Upper lobe of right lung (tissue), 1 donor: Measurements from ENCODE around the gene PLCB1. TPM values are rescaled to one million over a fixed set of nuclear protein-coding genes. Genes with fewer than 3 reads are reported as not detected.

Source experiments
- ATAC-seq: fragments of 200-7000 bp; cut with Tn5 transposase; one replicate; pipeline ENCODE4 v1.9.1; 2020; ENCODE audit warnings: mild to moderate bottlenecking, moderate library complexity
- DNase-seq: peaks from one replicate; pipeline ENCODE4 v3.0.0-alpha.2; 2020
- H3K27ac ChIP-seq: fragments of 200-600 bp; one replicate; pipeline ENCODE4 v1.8.0; 2022
- H3K27me3 ChIP-seq: fragments of 200-600 bp; one replicate; pipeline ENCODE4 v1.8.0; 2022; ENCODE audit warnings: mild to moderate bottlenecking
- H3K36me3 ChIP-seq: fragments of 200-600 bp; one replicate; pipeline ENCODE4 v1.8.0; 2022
- H3K4me1 ChIP-seq: fragments of 200-600 bp; one replicate; pipeline ENCODE4 v1.8.0; 2022
- H3K4me3 ChIP-seq: fragments of 200-600 bp; one replicate; pipeline ENCODE4 v1.8.0; 2022; ENCODE audit warnings: mild to moderate bottlenecking
- H3K9me3 ChIP-seq: fragments of 200-600 bp; one replicate; pipeline ENCODE4 v1.8.0; 2022
- CTCF ChIP-seq: fragments of 200-600 bp; IDR thresholded peaks from one replicate; pipeline ENCODE4 v1.8.0; 2022; ENCODE audit warnings: antibody characterized with exemption
- intact Hi-C: fragments of 100-400 bp; cut with DNase I; formaldehyde crosslinking; loops from one replicate; pipeline ENCODE4 v1.11.0; 2022
- total RNA-seq: library from RNA; stranded (reverse); fragmentation: NEBNext Ultra II Directional; extraction: Animal tissue kit (Norgen Biotek cat#: 25700); gene quantifications from one replicate; pipeline ENCODE4 v1.2.1, GENCODE V29; 2021
- donor health status: DM: no; HTN: yes; CAD: no; lungs with severe emphysema.

PLCB1 gene
- total RNA-seq, 1 donor from 2014 or later, result 12.4 TPM

- H3K27ac ChIP-seq, result no peak overlapping the region
- intact Hi-C loops, result no loop called here
- H3K9me3 ChIP-seq, result no peaks in the 10 kb centered on the region
- TF ChIP-seq CTCF, result no peak
- no peaks in the 10 kb centered on the region for H3K27me3 ChIP-seq
- H3K4me3 ChIP-seq, result no peak overlapping the region
- no peak for ATAC-seq
- no peaks in the 10 kb centered on the region for H3K4me1 ChIP-seq
- H3K36me3 ChIP-seq, result no peaks in the 10 kb centered on the region
- no peak for DNase-seq
These were observed 181.0 kb downstream of the PLCB1 start for GRCh38 chr20:8313073-8313472.

DNA sequence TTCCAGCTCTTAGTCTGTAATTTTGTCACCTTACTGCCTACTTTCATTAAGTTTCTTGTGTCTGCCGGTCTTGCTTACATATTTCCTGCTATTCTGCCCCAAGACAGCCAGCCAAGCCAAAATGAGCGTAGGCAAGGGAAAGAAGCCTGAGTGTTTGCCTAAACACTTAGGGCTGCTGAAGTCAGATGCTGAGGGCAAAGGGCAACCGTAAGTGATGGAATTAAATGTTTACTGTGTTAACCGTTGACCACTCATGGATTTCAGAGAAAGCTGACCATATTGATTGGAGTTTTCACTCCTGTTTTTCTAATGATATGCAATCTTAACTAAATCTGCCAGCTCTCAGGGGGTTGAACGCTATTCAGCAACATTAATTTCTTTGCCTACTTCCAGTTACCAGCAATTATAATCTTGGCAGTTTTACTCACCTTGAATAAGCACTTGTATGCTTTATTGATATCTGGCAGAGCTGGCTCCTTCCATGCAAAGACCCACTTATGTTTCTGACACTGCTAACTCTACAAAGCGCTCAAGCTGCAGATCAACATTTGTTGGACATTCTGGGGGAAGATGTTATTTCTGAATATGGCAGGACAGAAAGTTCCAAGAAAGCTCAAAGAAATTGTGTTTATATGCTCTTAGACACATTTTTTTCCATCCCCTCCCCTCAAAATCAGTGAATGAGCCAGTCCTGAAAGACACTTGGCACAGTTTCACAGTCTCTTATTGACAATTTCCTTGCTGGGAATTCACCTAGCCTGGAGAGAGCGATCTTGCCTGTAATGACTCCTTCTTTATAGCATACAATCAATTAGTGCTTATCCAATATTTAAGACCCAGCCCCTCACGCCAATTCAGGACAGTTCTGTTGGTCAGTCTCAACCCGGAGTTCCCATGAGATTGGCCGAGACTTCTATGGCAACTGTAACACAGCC is 183.8 kb downstream of the PLCB1 start:
- H3K4me1 ChIP-seq, result no peaks in the 10 kb centered on the region
- ATAC-seq, result peak; percentile 80
- no peak overlapping the region for H3K4me3 ChIP-seq
- no peaks in the 10 kb centered on the region for H3K9me3 ChIP-seq
- no peak for DNase-seq
- H3K27ac ChIP-seq, result no peak overlapping the region
- no peaks in the 10 kb centered on the region for H3K36me3 ChIP-seq
- no peaks in the 10 kb centered on the region for H3K27me3 ChIP-seq
- intact Hi-C loops, result no loop called here
- no peak for TF ChIP-seq CTCF

DNA sequence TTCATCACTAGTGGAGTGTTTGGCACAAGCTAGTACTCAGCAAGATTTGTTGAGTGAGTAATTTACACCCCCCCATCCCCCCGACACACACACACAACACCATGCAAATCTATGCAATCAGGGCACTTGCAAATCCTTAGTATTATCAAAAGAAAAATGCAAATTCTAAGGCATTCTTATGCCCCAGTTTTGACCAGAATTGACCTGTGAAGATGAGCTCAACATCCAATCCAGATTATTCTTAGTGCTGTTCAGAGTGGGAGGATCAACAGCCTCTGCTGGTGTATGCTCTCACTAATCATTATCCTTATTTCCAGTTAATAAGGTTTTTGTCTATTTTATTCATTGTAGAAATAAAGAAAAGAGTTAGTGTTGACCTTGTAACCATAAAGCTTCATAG is 185.4 kb downstream of the PLCB1 start:
- DNase-seq (no peak), ATAC-seq (no peak)
- no peak overlapping the region for H3K27ac ChIP-seq
- no peaks in the 10 kb centered on the region for H3K36me3 ChIP-seq
- intact Hi-C loops, result no loop called here
- TF ChIP-seq CTCF, result no peak
- no peak overlapping the region for H3K4me3 ChIP-seq
- H3K9me3 ChIP-seq, result no peaks in the 10 kb centered on the region
- H3K4me1 ChIP-seq, result no peaks in the 10 kb centered on the region
- H3K27me3 ChIP-seq, result no peaks in the 10 kb centered on the region

DNA sequence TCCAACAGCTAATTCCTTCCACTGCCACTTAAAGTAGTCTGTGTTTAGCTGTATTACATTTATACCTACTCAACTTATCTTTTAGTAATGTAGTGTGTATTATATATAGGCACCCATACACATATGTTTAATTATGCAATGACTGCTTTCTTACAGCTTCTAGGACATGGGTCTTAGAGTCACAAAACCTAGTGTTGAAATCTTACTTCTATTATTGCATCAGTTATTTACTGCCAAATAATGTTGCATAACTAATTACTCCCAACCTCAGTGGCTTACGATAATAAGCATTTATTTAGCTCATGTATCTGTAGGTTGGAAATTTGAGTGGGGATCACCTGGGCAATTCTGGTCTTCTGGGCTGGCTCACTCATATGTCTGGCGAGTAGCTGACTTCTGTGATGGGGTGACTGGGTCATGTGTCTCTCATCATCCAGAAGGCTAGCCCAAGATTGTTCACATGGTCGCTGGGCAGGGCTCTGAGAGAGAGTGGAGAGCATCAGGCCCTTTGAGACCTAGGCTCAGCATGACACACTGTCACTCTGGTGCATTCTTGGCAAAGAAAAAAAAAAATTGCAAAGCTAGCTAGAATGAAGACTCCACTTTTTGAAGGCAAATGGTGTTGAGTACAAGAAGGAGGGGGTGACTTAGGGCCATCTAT is 187.0 kb downstream of the PLCB1 start:
- no peaks in the 10 kb centered on the region for H3K4me1 ChIP-seq
- H3K27me3 ChIP-seq, result no peaks in the 10 kb centered on the region
- no peaks in the 10 kb centered on the region for H3K36me3 ChIP-seq
- no peaks in the 10 kb centered on the region for H3K9me3 ChIP-seq
- no peak for TF ChIP-seq CTCF
- no peak overlapping the region for H3K4me3 ChIP-seq
- DNase-seq (no peak), ATAC-seq (no peak)
- H3K27ac ChIP-seq, result no peak overlapping the region
- intact Hi-C loops, result no loop called here

- TF ChIP-seq CTCF, result no peak
- no peak for DNase-seq
- Histone ChIP-seq H3K27me3 (no peaks in the 10 kb centered on the region), H3K9me3 (no peaks in the 10 kb centered on the region), H3K27ac (no peak overlapping the region), H3K4me3 (no peak overlapping the region), H3K4me1 (no peaks in the 10 kb centered on the region), H3K36me3 (no peaks in the 10 kb centered on the region)
- no peak for ATAC-seq
- intact Hi-C loops, result no loop called here
These were observed 188.2 kb downstream of the PLCB1 start for GRCh38 chr20:8320306-8320705.
